ENCODE results near the gene MAP7D2. TPM values are rescaled to one million over a fixed set of nuclear protein-coding genes. Genes with fewer than 3 reads are reported as not detected.

MAP7D2 gene
- total and polyA plus RNA-seq, 9 of the 15 experiments (the other 6 are each of a cell fraction or from before 2014, with no cell fraction given): 0.01 to 0.04 (median 0.03) TPM; not detected in 4

DNA sequence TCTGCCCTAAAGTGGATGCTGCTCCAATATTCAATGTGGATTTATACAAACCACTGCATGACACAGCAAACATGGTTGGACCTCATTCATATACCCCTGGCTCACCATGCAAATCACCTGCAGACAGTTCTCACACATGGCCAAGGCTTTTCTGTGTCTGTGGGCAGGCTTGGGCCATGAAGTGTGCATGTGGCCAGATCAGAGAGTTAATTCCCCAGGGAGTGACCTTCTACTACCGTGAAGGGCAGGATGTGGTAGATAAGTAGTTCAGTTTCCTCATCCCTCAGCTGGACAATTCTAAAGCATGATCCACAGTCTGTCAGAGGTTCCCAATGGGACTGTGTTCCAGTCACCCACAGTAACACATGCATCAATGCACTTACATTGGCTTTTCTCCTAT lies 101.3 kb downstream of the MAP7D2 start:
- DNase-seq (ENCODE audit: extremely low read depth in 1 of 4, low spot score in 3 of 4): no peak
- POLR2A ChIA-PET: no interaction called here
- Histone ChIP-seq H3K79me2 (ENCODE audit: control insufficient read depth, insufficient read depth, low read length) (no peaks in the 10 kb centered on the region), H3K36me3 (ENCODE audit: control insufficient read depth, insufficient read depth, low read length) (no peaks in the 10 kb centered on the region), H2AFZ (ENCODE audit: low read depth, low read length) (no peak overlapping the region), H3K9ac (ENCODE audit: insufficient read depth in 1 of 2, low read depth in 2 of 2, low read length in 2 of 2) (no peak overlapping the region), H4K20me1 (replicated peaks; ENCODE audit: control insufficient read depth, insufficient read depth, low read length) (no peaks in the 10 kb centered on the region), H3K9me1 (ENCODE audit: control insufficient read depth, insufficient read depth, low read length) (no peaks in the 10 kb centered on the region), H3K4me3 (no peak overlapping the region), H3K4me2 (ENCODE audit: insufficient read depth, low read length) (no peak overlapping the region), H3K27ac (ENCODE audit: extremely low read depth, low read depth, low read length) (no peak overlapping the region), H3K4me1 (replicated peaks in 1 of 2; ENCODE audit: control insufficient read depth in 2 of 2, insufficient read depth in 2 of 2, low read length in 2 of 2) (no peaks in the 10 kb centered on the region), H3K27me3 (ENCODE audit: control insufficient read depth in 2 of 2, insufficient read depth in 2 of 2, low read length in 2 of 2) (peaks cover 0 to 2% of the 10 kb centered on the region in 2 experiments; a peak in 2 of 5 replicates), H3K9me3 (replicated peaks; ENCODE audit: control insufficient read depth, insufficient read depth, low read depth, low read length) (no peaks in the 10 kb centered on the region)
- no peak for FAIRE-seq
- in situ Hi-C loops (cut with MboI): no loop called here
- TF ChIP-seq ZC3H11A (IDR thresholded peaks at IDR 0.05; ENCODE audit: low read depth, low read length): no peak
- TF ChIP-seq BRCA1 (IDR thresholded peaks at IDR 0.05): no peak
- TF ChIP-seq BRCA1 (CRISPR knock-in tag; IDR thresholded peaks at IDR 0.05): no peak
- TF ChIP-seq BCL6 (CRISPR knock-in tag; IDR thresholded peaks at IDR 0.05): no peak
- no peak for TF ChIP-seq GABPB2 (CRISPR knock-in tag; conservative IDR thresholded peaks at IDR 0.05)
- no peak for TF ChIP-seq DDX20 (tag; IDR thresholded peaks at IDR 0.05; ENCODE audit: low read depth)
- TF ChIP-seq, protein P1, sequence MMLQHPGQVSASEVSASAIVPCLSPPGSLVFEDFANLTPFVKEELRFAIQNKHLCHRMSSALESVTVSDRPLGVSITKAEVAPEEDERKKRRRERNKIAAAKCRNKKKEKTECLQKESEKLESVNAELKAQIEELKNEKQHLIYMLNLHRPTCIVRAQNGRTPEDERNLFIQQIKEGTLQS (IDR thresholded peaks at IDR 0.05): no peak
- TF ChIP-seq, protein P1 (CRISPR knock-in tag; conservative IDR thresholded peaks at IDR 0.05): no peak
- TF ChIP-seq LCOR (CRISPR knock-in tag; IDR thresholded peaks at IDR 0.05): no peak
- TF ChIP-seq ZNF324 (CRISPR knock-in tag; IDR thresholded peaks at IDR 0.05): no peak
- no peak for TF ChIP-seq GATAD2A (IDR thresholded peaks at IDR 0.05)
- TF ChIP-seq, protein P2, sequence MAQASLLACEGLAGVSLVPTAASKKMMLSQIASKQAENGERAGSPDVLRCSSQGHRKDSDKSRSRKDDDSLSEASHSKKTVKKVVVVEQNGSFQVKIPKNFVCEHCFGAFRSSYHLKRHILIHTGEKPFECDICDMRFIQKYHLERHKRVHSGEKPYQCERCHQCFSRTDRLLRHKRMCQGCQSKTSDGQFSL (CRISPR knock-in tag; IDR thresholded peaks at IDR 0.05): no peak
- TF ChIP-seq, protein P2 (tag; IDR thresholded peaks at IDR 0.05): no peak
- TF ChIP-seq, protein P3, sequence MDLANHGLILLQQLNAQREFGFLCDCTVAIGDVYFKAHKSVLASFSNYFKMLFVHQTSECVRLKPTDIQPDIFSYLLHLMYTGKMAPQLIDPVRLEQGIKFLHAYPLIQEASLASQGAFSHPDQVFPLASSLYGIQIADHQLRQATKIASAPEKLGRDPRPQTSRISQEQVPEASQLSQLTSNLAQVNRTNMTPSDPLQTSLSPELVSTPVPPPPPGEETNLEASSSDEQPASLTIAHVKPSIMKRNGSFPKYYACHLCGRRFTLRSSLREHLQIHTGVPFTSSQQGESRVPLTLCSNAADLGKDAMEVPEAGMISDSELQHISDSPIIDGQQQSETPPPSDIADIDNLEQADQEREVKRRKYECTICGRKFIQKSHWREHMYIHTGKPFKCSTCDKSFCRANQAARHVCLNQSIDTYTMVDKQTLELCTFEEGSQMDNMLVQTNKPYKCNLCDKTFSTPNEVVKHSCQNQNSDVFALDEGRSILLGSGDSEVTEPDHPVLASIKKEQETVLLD (IDR thresholded peaks at IDR 0.05): no peak
- intact Hi-C loops (cut with micrococcal nuclease): no loop called here
- 0% methylated on average over 1 of the region's 1 CpG for WGBS (ENCODE audit: insufficient coverage, low coverage, missing lambda C conversion rate)
- CTCF ChIA-PET (ENCODE audit: low intra/inter-chr PET ratio): no interaction called here
- no TSS peak for BruUV-seq (replicated peaks)
- ATAC-seq: no peak
